ENCODE measurements around the gene TMPRSS6. TPM values are rescaled to one million over a fixed set of nuclear protein-coding genes. Genes with fewer than 3 reads are reported as not detected.

The TMPRSS6 gene
- total and polyA plus RNA-seq, 2 donors from 2014 or later, result 1.4 TPM; not detected in 1

DNA sequence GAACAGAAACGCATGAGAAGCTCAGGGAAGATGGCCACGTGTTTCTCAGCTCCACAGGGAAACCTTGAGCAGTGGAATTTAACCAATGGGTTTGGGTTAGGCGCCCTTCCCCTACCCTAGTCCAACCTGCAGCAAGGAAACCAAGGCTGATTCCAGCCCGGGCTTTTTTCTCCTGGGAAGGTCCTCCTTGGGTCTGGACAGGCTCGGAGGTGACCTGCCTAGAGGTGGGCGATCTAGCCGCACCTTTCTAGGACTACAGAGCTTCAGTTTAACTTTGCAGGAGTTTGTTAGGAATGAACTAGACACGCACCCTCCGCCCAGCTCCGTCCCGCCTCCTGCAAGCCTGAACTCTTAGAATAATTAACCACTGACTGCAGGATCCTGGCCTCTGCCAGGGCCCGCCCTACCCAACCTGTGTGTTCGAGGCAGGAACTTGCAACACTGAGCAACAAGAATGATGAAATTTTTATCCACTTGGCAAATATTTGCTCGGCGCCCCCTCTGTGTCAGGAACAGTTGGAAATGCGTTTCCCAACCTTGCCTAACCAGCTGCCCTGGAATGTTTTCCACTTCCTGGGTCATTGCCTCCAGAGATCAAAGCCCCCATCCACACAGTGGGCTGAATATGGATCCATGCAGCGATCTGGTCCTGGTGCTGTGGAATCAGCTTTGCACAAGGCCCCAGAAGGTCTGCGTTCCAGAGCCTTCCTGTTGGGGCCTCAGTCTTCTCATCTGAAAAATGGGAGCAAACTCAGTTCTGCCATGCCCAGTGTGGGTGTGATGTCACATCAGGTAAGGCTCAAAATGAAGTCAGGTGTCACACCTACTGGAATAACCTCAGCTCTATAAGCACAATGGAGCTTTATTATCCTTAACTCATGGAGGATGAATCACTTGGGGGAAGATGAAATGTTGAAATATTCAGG is 76.7 kb downstream of the TMPRSS6 start:
- Histone ChIP-seq H3K9me3 (ENCODE audit: control insufficient read depth in 2 of 3, insufficient read depth in 1 of 3, low read length in 3 of 3) (no peaks in the 10 kb centered on the region), H3K27me3 (ENCODE audit: control insufficient read depth, insufficient read depth, low read length) (no peaks in the 10 kb centered on the region), H3K4me3 (ENCODE audit: low read length in 3 of 3) (peak overlapping the region in 1 of 3 donors; percentile 38), H3K27ac (ENCODE audit: low read depth in 2 of 2, low read length in 2 of 2) (peak overlapping the region; percentile 70 to 77), H3K4me1 (ENCODE audit: control insufficient read depth in 2 of 3, insufficient read depth in 2 of 3, low read depth in 1 of 3, low read length in 3 of 3) (peaks cover 0 to 22% (median 19%) of the 10 kb centered on the region in 3 donors), H3K9ac (ENCODE audit: low read length in 3 of 3) (peak overlapping the region in 1 of 3 donors; percentile 20), H3K36me3 (ENCODE audit: control insufficient read depth in 2 of 3, insufficient read depth in 3 of 3, low read length in 3 of 3) (peaks cover 0 to 3% (median 0%) of the 10 kb centered on the region in 3 donors)
- TF ChIP-seq, protein P1, sequence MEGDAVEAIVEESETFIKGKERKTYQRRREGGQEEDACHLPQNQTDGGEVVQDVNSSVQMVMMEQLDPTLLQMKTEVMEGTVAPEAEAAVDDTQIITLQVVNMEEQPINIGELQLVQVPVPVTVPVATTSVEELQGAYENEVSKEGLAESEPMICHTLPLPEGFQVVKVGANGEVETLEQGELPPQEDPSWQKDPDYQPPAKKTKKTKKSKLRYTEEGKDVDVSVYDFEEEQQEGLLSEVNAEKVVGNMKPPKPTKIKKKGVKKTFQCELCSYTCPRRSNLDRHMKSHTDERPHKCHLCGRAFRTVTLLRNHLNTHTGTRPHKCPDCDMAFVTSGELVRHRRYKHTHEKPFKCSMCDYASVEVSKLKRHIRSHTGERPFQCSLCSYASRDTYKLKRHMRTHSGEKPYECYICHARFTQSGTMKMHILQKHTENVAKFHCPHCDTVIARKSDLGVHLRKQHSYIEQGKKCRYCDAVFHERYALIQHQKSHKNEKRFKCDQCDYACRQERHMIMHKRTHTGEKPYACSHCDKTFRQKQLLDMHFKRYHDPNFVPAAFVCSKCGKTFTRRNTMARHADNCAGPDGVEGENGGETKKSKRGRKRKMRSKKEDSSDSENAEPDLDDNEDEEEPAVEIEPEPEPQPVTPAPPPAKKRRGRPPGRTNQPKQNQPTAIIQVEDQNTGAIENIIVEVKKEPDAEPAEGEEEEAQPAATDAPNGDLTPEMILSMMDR (IDR thresholded peaks at IDR 0.05; ENCODE audit: borderline replicate concordance, extremely low read depth, insufficient read depth), result no peak
- intact Hi-C loops (cut with DNase I), result no loop called here
- no peak for FAIRE-seq
- peak; percentile 81 to 92 (median 84) for DNase-seq

DNA sequence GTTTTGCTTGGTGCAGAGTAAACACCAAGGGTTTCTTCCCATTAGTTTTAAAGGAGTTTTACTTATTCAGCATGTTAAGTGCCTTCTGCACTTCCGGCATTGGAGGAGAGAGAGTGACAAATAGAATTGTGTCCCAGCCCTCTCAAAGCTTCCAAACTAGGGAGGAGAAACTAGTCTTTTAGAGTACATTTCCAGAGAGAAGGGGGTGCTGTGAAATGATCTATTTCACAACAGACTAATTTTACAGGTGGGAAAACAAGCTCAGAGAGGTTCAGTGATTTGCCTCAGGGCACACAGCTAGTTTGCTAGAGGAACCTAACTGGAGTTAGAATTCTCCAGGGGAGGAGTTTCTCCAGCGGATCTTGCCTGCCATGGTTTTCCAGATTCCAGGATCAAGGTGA is 77.4 kb downstream of the TMPRSS6 start:
- DNase-seq (no peak), FAIRE-seq (no peak)
- peak overlapping the region; percentile 47 to 70 for H3K27ac ChIP-seq (ENCODE audit: low read depth in 2 of 2, low read length in 2 of 2)
- no peaks in the 10 kb centered on the region for H3K9me3 ChIP-seq (ENCODE audit: control insufficient read depth in 2 of 3, insufficient read depth in 1 of 3, low read length in 3 of 3)
- H3K4me1 ChIP-seq (ENCODE audit: control insufficient read depth in 2 of 3, insufficient read depth in 2 of 3, low read depth in 1 of 3, low read length in 3 of 3), result peaks cover 0 to 22% (median 19%) of the 10 kb centered on the region in 3 donors
- H3K9ac ChIP-seq (ENCODE audit: low read length in 3 of 3), result peak overlapping the region in 1 of 3 donors; percentile 20
- H3K27me3 ChIP-seq (ENCODE audit: control insufficient read depth, insufficient read depth, low read length), result no peaks in the 10 kb centered on the region
- intact Hi-C loops (cut with DNase I), result no loop called here
- TF ChIP-seq, protein P1 (IDR thresholded peaks at IDR 0.05; ENCODE audit: borderline replicate concordance, extremely low read depth, insufficient read depth), result no peak
- H3K36me3 ChIP-seq (ENCODE audit: control insufficient read depth in 2 of 3, insufficient read depth in 3 of 3, low read length in 3 of 3), result peaks cover 0 to 7% (median 0%) of the 10 kb centered on the region in 3 donors
- peak overlapping the region in 2 of 3 donors; percentile 20 to 25 for H3K4me3 ChIP-seq (ENCODE audit: low read length in 3 of 3)

DNA sequence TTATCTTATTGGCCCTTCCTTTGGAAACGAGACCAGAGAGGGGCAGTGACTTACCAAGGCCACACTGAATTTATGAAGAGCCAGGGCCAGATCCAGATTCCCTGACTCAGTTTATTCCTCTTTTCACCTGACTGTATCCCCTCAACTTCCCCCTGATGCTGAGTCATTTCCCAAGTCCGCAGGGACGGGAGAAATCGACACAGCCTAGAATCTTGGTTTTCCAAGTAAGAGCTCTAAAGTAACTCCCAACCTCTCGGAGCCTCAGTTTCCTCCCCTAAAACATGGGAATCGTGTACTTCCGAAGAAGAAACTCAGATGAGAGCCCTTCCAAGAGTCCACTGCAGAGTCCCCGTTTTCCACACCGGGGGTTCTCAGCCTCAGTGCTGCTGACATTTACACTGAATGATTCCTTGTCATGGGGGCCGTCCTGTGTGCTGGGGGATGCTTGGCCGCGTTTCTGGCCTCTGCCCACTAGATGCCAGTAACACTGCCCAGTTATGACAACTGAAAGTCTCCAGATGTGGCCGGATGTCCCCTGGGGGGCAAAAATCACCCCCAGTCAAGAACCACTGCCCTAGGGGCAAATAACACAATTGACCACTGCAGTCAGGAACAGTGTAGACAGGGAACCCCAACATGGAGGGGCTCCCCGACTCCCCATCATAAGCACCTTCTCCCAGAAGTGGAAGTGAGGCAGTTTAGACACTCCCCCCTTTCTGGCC is 78.8 kb downstream of the TMPRSS6 start:
- peak overlapping the region in 1 of 2 donors; percentile 24 for H3K27ac ChIP-seq (ENCODE audit: low read depth in 2 of 2, low read length in 2 of 2)
- FAIRE-seq, result no peak
- intact Hi-C loops (cut with DNase I), result no loop called here

More for the DNA sequence above, 78.8 kb downstream of the TMPRSS6 start:
- Histone ChIP-seq H3K9ac (ENCODE audit: low read length in 3 of 3) (no peak overlapping the region), H3K27me3 (ENCODE audit: control insufficient read depth, insufficient read depth, low read length) (no peaks in the 10 kb centered on the region), H3K4me3 (ENCODE audit: low read length in 3 of 3) (no peak overlapping the region), H3K4me1 (ENCODE audit: control insufficient read depth in 2 of 3, insufficient read depth in 2 of 3, low read depth in 1 of 3, low read length in 3 of 3) (peaks cover 0 to 24% (median 19%) of the 10 kb centered on the region in 3 donors), H3K9me3 (ENCODE audit: control insufficient read depth in 2 of 3, insufficient read depth in 1 of 3, low read length in 3 of 3) (no peaks in the 10 kb centered on the region), H3K36me3 (ENCODE audit: control insufficient read depth in 2 of 3, insufficient read depth in 3 of 3, low read length in 3 of 3) (peaks cover 0 to 15% (median 2%) of the 10 kb centered on the region in 3 donors)
- TF ChIP-seq, protein P1 (IDR thresholded peaks at IDR 0.05; ENCODE audit: borderline replicate concordance, extremely low read depth, insufficient read depth), result no peak
- peak in 2 of 5 donors; percentile 38 to 43 for DNase-seq

Measured in kidney (tissue), 14 donors.